ENCODE measurements around the gene RBPJL. TPM values are rescaled to one million over a fixed set of nuclear protein-coding genes. Genes with fewer than 3 reads are reported as not detected.

The RBPJL gene
- total and polyA plus RNA-seq, 2 of the 13 experiments (the other 11 are each of a cell fraction or from before 2014, with no cell fraction given): not detected

GRCh38 chr20:45347936-45348778 is 41.5 kb downstream of the RBPJL start, which contains the start of gene SDC4 (continued):
- TF ChIP-seq TMF1 (CRISPR knock-in tag; IDR thresholded peaks at IDR 0.05; ENCODE audit: low read depth) (peak; percentile 96), FOXC1 (CRISPR knock-in tag; IDR thresholded peaks at IDR 0.05; ENCODE audit: borderline replicate concordance) (peak; percentile 96), FOXP4 (CRISPR knock-in tag; IDR thresholded peaks at IDR 0.05) (no peak; the same call in 1 of the 2 replicates), ZNF737 (CRISPR knock-in tag; IDR thresholded peaks at IDR 0.05; ENCODE audit: borderline replicate concordance) (no peak), DNMT3B (CRISPR knock-in tag; conservative IDR thresholded peaks at IDR 0.05) (peak; percentile 87; the same call in 1 of the 2 replicates), SRSF9 (IDR thresholded peaks at IDR 0.05; ENCODE audit: borderline replicate concordance, insufficient read depth, low read depth, low read length, poor library complexity, severe bottlenecking) (no peak), XRCC5 (optimal IDR thresholded peaks at IDR 0.05; ENCODE audit: low read length) (no peak), GMEB2 (CRISPR knock-in tag; IDR thresholded peaks at IDR 0.05; ENCODE audit: low read depth) (no peak), ZNF879 (CRISPR knock-in tag; IDR thresholded peaks at IDR 0.05) (0 out of 2 replicates have a peak, but pooled peaks have one; percentile 30), ZFP90 (CRISPR knock-in tag; IDR thresholded peaks at IDR 0.05; ENCODE audit: borderline replicate concordance) (peak; percentile 85; the same call in 1 of the 2 replicates), FOSL2 (CRISPR knock-in tag; IDR thresholded peaks at IDR 0.05) (peak; percentile 62; the same call in 1 of the 2 replicates), HDAC6 (IDR thresholded peaks at IDR 0.05; ENCODE audit: low read depth, low read length) (no peak), CREM (IDR thresholded peaks at IDR 0.05) (no peak), CREM (CRISPR knock-in tag; IDR thresholded peaks at IDR 0.05) (no peak), ZNF773 (CRISPR knock-in tag; IDR thresholded peaks at IDR 0.05; ENCODE audit: borderline replicate concordance) (no peak), SP4 (CRISPR knock-in tag; IDR thresholded peaks at IDR 0.05) (peak; percentile 68; the same call in 1 of the 2 replicates), ARID4A (CRISPR knock-in tag; IDR thresholded peaks at IDR 0.05; ENCODE audit: borderline replicate concordance) (peak; percentile 78), ZNF710 (CRISPR knock-in tag; IDR thresholded peaks at IDR 0.05; ENCODE audit: borderline replicate concordance) (peak; percentile 76)

Data from HepG2 (cell line).